HG02840 (cell line): ENCODE results near the gene UTP3.
"Not testable (repeated sequence)": the region's sequence is repeated elsewhere in the genome, so short reads cannot be mapped to it uniquely, and the experiment has no call there.

Experiments used
- ATAC-seq: cut with Tn5 transposase; IDR thresholded peaks from one replicate; pipeline ENCODE4 v1.9.1; 2021; ENCODE audit warnings: mild to moderate bottlenecking, moderate library complexity, moderate number of reproducible peaks; ENCODE audit not compliant: unreplicated experiment, low FRiP score

UTP3 gene

GRCh38 chr4:70714079-70714887 is 26.0 kb downstream of the UTP3 start:
- peak; percentile 51 for ATAC-seq

- peak; percentile 11 for ATAC-seq
Measured at GRCh38 chr4:70715097-70715496, 26.8 kb downstream of the UTP3 start.

- no peak for ATAC-seq
Measured at GRCh38 chr4:70718811-70719604, 30.7 kb downstream of the UTP3 start.

- no peak for ATAC-seq
Measured at GRCh38 chr4:70721747-70722146, 33.4 kb downstream of the UTP3 start, which contains the start of gene RUFY3. Gene RUFY3 (plus strand): TSS chr4:70721964. CDS start chr4:70722574, 610 bp downstream.

- ATAC-seq: no peak
Measured at GRCh38 chr4:70722199-70722791, 34.0 kb downstream of the UTP3 start.

GRCh38 chr4:70724463-70724862 is 36.1 kb downstream of the UTP3 start:
- no peak for ATAC-seq

GRCh38 chr4:70725633-70726032 is 37.3 kb downstream of the UTP3 start:
- ATAC-seq: no peak

- not testable (repeated sequence) for ATAC-seq
Measured at GRCh38 chr4:70726515-70726914, 38.2 kb downstream of the UTP3 start.

GRCh38 chr4:70728091-70728490 is 39.8 kb downstream of the UTP3 start:
- no peak for ATAC-seq

GRCh38 chr4:70732878-70733277 is 44.5 kb downstream of the UTP3 start:
- ATAC-seq: not testable (repeated sequence)

GRCh38 chr4:70734168-70734954 is 46.0 kb downstream of the UTP3 start:
- ATAC-seq: peak; percentile 88

GRCh38 chr4:70734971-70735370 is 46.6 kb downstream of the UTP3 start:
- ATAC-seq: peak; percentile 20

- not testable (repeated sequence) for ATAC-seq
Measured at GRCh38 chr4:70735915-70736314, 47.6 kb downstream of the UTP3 start.

GRCh38 chr4:70737006-70737405 is 48.7 kb downstream of the UTP3 start:
- ATAC-seq: no peak

GRCh38 chr4:70737409-70737808 is 49.1 kb downstream of the UTP3 start:
- no peak for ATAC-seq

- ATAC-seq: no peak
Measured at GRCh38 chr4:70739496-70740337, 51.4 kb downstream of the UTP3 start.
